Adipose tissue (tissue), 3 donors: ENCODE results near the gene ANKRD22. TPM values are rescaled to one million over a fixed set of nuclear protein-coding genes. Genes with fewer than 3 reads are reported as not detected.

Source experiments
- H3K27ac ChIP-seq: one replicate; pipeline ENCODE4 v1.5.1; 2013; ENCODE audit warnings: low read depth, low read length
- WGBS, 3 donors: extraction: QIAGEN DNeasy Blood & Tissue Kit; methylation state at CpG; one replicate each; pipeline ENCODE4 v1.1.7; 2013; 5-methylcytosine and 5-hydroxymethylcytosine counted together
- polyA plus RNA-seq, 3 donors: library from polyadenylated mRNA; stranded (reverse); fragments of 200-250 nt; gene quantifications; one replicate each; pipeline ENCODE4 v1.2.3, GENCODE V29; 2013
- donor health status: healthy with polysubstance abuse.
- donor health status: Bipolar disorder and iron deficiency.
- donor health status: healthy.

Gene ANKRD22
- polyA plus RNA-seq, 3 donors, result 1.0 to 14.7 (median 3.2) TPM

DNA sequence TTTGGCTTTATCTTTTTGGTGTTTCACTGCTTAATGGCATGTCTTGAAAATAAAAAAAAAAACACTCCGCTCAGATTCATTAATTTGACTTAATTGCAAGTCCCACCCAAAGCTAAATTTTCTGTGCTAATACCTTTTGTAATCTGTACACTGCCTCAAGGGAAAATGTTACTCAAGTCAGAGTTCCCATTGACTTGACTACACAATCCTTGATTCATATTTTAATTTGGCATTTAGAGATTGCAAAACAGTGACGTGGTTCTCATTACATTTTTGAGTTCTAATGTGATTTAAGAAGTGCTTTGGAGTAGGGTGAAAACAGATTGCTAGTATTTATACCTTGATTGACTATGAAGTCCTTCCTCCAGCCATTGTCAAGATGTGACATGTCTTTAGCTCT, 70.4 kb downstream of the ANKRD22 start:
- H3K27ac ChIP-seq, result no peak overlapping the region
- 60 to 82% (median 61%) methylated on average over 2 of the region's 2 CpGs for WGBS, 3 donors

Other genes starting within 250 kb of the ANKRD22 start
- gene LIPF, start 187.4 kb downstream of the ANKRD22 start, polyA plus RNA-seq, result 1,000 to 10,000 TPM in 1 of 3 donors, 100 to 1,000 TPM in 1, 1 to 10 TPM in 1; 1.3 to 2,549 (median 298) TPM
- not detected for gene LIPK, start 145.6 kb downstream of the ANKRD22 start, polyA plus RNA-seq
- gene LIPN, start 91.8 kb downstream of the ANKRD22 start, polyA plus RNA-seq, result under 1 TPM in 1 of 3 donors, not detected in 2; 0.49 TPM
- under 1 TPM in 1 of 3 donors, not detected in 2; 0.04 TPM for gene LIPM, start 49.1 kb downstream of the ANKRD22 start, polyA plus RNA-seq
- gene STAMBPL1, start 28.4 kb upstream of the ANKRD22 start, polyA plus RNA-seq, result 1 to 10 TPM; 2.4 to 5.4 (median 2.6) TPM
- gene ACTA2, start 100.9 kb upstream of the ANKRD22 start, polyA plus RNA-seq, result 100 to 1,000 TPM in 2 of 3 donors, 10 to 100 TPM in 1; 37.2 to 242 (median 231) TPM
- gene FAS, start 139.0 kb upstream of the ANKRD22 start, polyA plus RNA-seq, result 10 to 100 TPM in 2 of 3 donors, 1 to 10 TPM in 1; 2.2 to 20.1 (median 14.0) TPM